Esophagus squamous epithelium (tissue), 4 donors: ENCODE data around the gene GPX2.

Source experiments
- POLR2A ChIP-seq, 4 donors: fragments of 450-650 bp; IDR thresholded peaks; one replicate each; pipeline ENCODE4 v1.6.1; 2017; ENCODE audit warnings: antibody characterized with exemption in 4 of 4, mild to moderate bottlenecking in 4 of 4, moderate library complexity in 3 of 4
- TF ChIP-seq, protein P1 (sequence below), 6 experiments: fragments of 450-650 bp in 4 of 6; fragments of 200-600 bp in 2 of 6; sonication (generic) in 2 of 6; IDR thresholded peaks; one replicate each; pipeline ENCODE4 v1.5.1; 2016 to 2019; ENCODE audit warnings: antibody characterized with exemption in 6 of 6, mild to moderate bottlenecking in 4 of 6, moderate library complexity in 4 of 6

DNA sequence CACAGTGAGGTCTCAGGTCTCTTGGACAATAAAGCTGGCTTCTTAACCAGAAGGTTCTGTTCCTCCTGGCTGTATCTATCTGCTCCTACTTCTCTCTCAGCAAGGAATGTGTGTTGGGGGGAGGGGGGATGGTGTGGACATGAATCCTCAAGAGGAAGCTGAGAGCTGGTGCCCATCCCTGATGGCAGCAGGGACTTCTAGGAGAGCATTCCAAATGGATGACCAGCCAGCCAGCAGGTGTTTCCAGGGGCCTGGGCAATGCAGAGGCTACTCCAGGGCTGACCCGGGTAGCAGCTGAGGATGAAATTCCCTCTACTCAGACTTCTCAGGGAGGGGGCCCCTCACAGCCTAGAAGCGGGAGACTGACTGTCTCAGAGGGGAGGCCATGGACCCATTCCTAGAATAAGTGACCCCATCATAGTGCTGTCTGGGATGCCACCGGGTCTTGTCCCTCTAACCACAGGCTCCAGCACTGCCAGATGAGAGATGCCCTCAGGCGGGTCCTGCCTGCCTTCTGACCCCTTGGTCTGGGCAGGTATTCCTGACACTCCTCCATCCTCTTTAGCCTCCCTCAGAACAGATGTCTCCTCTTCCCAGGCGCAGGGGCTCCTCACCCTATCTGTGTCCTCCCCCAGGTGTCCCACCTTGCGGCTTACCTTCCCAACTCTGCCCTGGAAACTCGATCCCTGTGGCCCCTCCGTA lies 28.4 kb upstream of the GPX2 start:
- TF ChIP-seq, protein P1, sequence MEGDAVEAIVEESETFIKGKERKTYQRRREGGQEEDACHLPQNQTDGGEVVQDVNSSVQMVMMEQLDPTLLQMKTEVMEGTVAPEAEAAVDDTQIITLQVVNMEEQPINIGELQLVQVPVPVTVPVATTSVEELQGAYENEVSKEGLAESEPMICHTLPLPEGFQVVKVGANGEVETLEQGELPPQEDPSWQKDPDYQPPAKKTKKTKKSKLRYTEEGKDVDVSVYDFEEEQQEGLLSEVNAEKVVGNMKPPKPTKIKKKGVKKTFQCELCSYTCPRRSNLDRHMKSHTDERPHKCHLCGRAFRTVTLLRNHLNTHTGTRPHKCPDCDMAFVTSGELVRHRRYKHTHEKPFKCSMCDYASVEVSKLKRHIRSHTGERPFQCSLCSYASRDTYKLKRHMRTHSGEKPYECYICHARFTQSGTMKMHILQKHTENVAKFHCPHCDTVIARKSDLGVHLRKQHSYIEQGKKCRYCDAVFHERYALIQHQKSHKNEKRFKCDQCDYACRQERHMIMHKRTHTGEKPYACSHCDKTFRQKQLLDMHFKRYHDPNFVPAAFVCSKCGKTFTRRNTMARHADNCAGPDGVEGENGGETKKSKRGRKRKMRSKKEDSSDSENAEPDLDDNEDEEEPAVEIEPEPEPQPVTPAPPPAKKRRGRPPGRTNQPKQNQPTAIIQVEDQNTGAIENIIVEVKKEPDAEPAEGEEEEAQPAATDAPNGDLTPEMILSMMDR (IDR thresholded peaks at IDR 0.05) = no peak
- TF ChIP-seq POLR2A (IDR thresholded peaks at IDR 0.05) = no peak
